Esophagus muscularis mucosa (tissue), 4 donors: ENCODE data around the gene CCDC9B. TPM values are rescaled to one million over a fixed set of nuclear protein-coding genes. Genes with fewer than 3 reads are reported as not detected.

Source experiments
- DNase-seq: peaks from one replicate; pipeline ENCODE4 v3.0.0-alpha.2; 2017; ENCODE audit errors: extremely low spot score
- H3K27ac ChIP-seq, 4 donors: fragments of 200-600 bp; sonication (generic); replicated peaks in 1 of 4; 1 replicate in 3 of 4; 2 replicates in 1 of 4; pipeline ENCODE4 v1.5.1; 2016 to 2019; ENCODE audit warnings: mild to moderate bottlenecking in 1 of 4
- H3K27me3 ChIP-seq, 4 donors: fragments of 200-600 bp; sonication (generic); one replicate each; pipeline versions ENCODE4 v1.5.1 to v1.6.0; 2016 to 2019
- H3K36me3 ChIP-seq, 4 donors: fragments of 200-600 bp; sonication (generic); one replicate each; pipeline ENCODE4 v1.5.1; 2016 to 2019
- H3K4me1 ChIP-seq, 4 donors: fragments of 200-600 bp; sonication (generic); one replicate each; pipeline ENCODE4 v1.5.1; 2016 to 2019
- H3K4me3 ChIP-seq, 4 donors: fragments of 200-600 bp; sonication (generic); 1 replicate in 2 of 4; 2 replicates in 2 of 4; pipeline ENCODE4 v1.5.1; 2016 to 2019; ENCODE audit warnings: mild to moderate bottlenecking in 4 of 4, moderate library complexity in 1 of 4
- H3K9me3 ChIP-seq, 4 donors: fragments of 200-600 bp; sonication (generic); 1 replicate in 3 of 4; 2 replicates in 1 of 4; pipeline ENCODE4 v1.5.1; 2016 to 2019
- EP300 ChIP-seq: sonication (generic); formaldehyde crosslinking; IDR thresholded peaks from one replicate; pipeline ENCODE4 v1.6.1; 2017; ENCODE audit warnings: antibody characterized with exemption
- POLR2A ChIP-seq: fragments of 450-650 bp; IDR thresholded peaks from one replicate; pipeline ENCODE4 v1.6.1; 2017; ENCODE audit warnings: antibody characterized with exemption, moderate library complexity, mild to moderate bottlenecking, low read depth
- POLR2AphosphoS5 ChIP-seq, 2 donors: sonication (generic); formaldehyde crosslinking; IDR thresholded peaks; one replicate each; pipeline ENCODE4 v1.6.1; 2017; ENCODE audit warnings: antibody characterized with exemption in 2 of 2
- WGBS: methylation state at CpG from one replicate; pipeline ENCODE4 v1.1.5; 2018; 5-methylcytosine and 5-hydroxymethylcytosine counted together
- intact Hi-C: fragments of 100-400 bp; cut with DNase I; formaldehyde crosslinking; loops from one replicate; pipeline ENCODE4 v1.15.1; 2023
- total RNA-seq, 4 donors: library from RNA; depleted of rRNA; stranded (reverse); fragments of >200 nt; gene quantifications; one replicate each; pipeline versions ENCODE4 v1.1.0 to v1.2.1, GENCODE V29; 2016
- TF ChIP-seq, protein P1 (sequence below), 3 experiments: fragments of 200-600 bp in 2 of 3; fragments of 450-650 bp in 1 of 3; sonication (generic) in 2 of 3; IDR thresholded peaks; one replicate each; pipeline ENCODE4 v1.5.1; 2017 to 2019; ENCODE audit warnings: antibody characterized with exemption in 3 of 3, mild to moderate bottlenecking in 2 of 3, moderate library complexity in 1 of 3

The CCDC9B gene
- total RNA-seq = 10 to 100 TPM; 22.9 to 82.6 (median 56.3) TPM

DNA sequence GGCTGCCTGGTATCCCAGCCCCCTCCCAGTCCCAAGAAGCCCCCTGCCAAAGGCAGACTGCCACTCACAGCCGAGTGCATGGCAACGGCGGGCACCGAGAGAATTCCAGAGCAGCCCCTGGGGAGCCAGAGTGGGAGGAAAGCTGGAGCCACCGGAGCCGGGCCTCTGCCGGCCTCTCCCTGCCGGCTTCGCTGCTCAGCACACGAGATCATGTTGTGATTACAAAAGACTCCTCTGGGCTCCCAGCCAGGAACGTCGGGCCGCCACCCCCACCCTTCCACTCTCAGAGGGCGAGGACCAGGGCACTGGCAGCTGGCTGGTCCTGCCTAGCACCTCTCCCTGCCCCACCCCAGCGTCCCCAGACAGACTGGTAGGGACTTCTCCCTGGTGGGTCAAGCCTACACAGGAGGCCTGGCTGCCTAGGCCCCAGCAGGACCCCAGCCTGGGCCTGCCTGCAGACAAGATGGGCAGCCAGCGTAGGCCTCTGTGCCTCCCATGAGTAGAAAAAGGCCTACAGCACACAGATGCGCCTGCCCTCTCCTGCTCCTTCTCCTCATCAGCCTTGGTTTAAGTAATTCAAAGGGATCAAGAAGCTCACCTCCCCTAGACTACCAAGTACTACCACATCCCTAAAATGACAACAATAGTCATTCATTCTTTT, at the start of gene CCDC9B:
CCDC9B (minus strand) TSS at position 200 of the 661 bp plus-strand sequence; CDS start at position 80, 120 bp downstream.
- Histone ChIP-seq H3K36me3 (peaks cover 2 to 24% (median 15%) of the 10 kb centered on the region in 4 donors), H3K27ac (peak within 1 kb of the TSS; percentile 96 to 98 (median 98)), H3K9me3 (no peaks in the 10 kb centered on the region), H3K4me1 (peaks cover 86 to 92% (median 91%) of the 10 kb centered on the region in 4 donors), H3K27me3 (no peaks in the 10 kb centered on the region), H3K4me3 (peak within 1 kb of the TSS; percentile 56 to 65 (median 64))
- DNase-seq = peak; percentile 96
- WGBS = 11% methylated on average over 13 of the region's 17 CpGs
- peak; percentile 90 for TF ChIP-seq POLR2A
- TF ChIP-seq EP300 = no peak
- TF ChIP-seq POLR2AphosphoS5 (IDR thresholded peaks at IDR 0.05) = peak; percentile 91 to 97
- TF ChIP-seq, protein P1, sequence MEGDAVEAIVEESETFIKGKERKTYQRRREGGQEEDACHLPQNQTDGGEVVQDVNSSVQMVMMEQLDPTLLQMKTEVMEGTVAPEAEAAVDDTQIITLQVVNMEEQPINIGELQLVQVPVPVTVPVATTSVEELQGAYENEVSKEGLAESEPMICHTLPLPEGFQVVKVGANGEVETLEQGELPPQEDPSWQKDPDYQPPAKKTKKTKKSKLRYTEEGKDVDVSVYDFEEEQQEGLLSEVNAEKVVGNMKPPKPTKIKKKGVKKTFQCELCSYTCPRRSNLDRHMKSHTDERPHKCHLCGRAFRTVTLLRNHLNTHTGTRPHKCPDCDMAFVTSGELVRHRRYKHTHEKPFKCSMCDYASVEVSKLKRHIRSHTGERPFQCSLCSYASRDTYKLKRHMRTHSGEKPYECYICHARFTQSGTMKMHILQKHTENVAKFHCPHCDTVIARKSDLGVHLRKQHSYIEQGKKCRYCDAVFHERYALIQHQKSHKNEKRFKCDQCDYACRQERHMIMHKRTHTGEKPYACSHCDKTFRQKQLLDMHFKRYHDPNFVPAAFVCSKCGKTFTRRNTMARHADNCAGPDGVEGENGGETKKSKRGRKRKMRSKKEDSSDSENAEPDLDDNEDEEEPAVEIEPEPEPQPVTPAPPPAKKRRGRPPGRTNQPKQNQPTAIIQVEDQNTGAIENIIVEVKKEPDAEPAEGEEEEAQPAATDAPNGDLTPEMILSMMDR (IDR thresholded peaks at IDR 0.05) = peak in 1 of 3 experiments; percentile 8
- intact Hi-C loops = no loop called here

DNA sequence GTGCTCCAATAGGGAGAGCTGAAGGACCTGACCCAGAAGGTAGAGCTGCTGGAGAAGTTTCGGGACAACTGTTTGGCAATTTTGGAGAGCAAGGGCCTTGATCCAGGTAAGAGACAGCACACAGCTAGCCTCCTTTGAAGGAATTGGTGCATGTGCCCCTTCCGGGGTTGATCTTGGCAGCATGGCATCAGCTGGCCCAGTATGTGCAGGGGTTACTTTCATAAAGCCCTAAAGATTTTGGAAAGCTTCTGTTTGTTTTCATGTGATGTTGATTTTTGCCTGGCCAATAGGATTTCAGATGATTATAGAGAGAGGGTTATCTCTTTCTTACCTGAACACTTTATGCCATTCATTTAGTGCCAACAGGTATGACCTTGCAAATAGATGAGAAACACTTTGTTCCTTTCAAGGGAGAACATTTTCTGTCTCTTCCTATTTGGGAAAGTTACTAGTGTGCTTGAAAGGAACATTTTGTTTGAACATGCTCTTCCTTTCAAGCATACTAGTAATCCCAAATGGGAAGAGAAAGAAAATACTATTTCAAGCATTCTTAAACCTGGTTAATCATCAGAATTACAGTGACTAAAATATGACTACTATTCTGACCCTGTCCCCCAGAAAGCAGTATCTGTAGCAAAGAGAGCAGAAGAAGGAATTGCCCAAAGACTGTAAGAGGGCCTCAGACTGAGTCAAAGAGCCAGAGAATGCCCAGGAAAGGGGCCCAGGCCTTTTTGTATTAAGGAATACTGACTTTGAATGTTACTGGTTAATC, 49.3 kb upstream of the CCDC9B start:
- Histone ChIP-seq H3K4me3 (no peak overlapping the region), H3K36me3 (peaks cover 16 to 82% (median 71%) of the 10 kb centered on the region in 4 donors), H3K4me1 (no peaks in the 10 kb centered on the region), H3K9me3 (no peaks in the 10 kb centered on the region), H3K27me3 (no peaks in the 10 kb centered on the region), H3K27ac (no peak overlapping the region)
- DNase-seq = no peak
- TF ChIP-seq, protein P1 (IDR thresholded peaks at IDR 0.05) = no peak
- TF ChIP-seq POLR2A = no peak
- TF ChIP-seq EP300 = no peak
- TF ChIP-seq POLR2AphosphoS5 (IDR thresholded peaks at IDR 0.05) = no peak
- whole genome bisulfite sequencing = 95% methylated on average over 2 of the region's 2 CpGs
- intact Hi-C loops = no loop called here

GRCh38 chr15:40388941-40389823, 48.4 kb upstream of the CCDC9B start:
- no peak for DNase-seq
- H3K9me3 ChIP-seq = no peaks in the 10 kb centered on the region
- no peak overlapping the region for H3K27ac ChIP-seq
- H3K4me3 ChIP-seq = no peak overlapping the region
- no peaks in the 10 kb centered on the region for H3K27me3 ChIP-seq
- TF ChIP-seq, protein P1 (IDR thresholded peaks at IDR 0.05) = no peak
- no peak for TF ChIP-seq POLR2A
- no peak for TF ChIP-seq EP300
- TF ChIP-seq POLR2AphosphoS5 (IDR thresholded peaks at IDR 0.05) = no peak
- intact Hi-C loops = no loop called here
- WGBS = 84% methylated on average over 13 of the region's 13 CpGs
- peaks cover 0 to 2% (median under 1%) of the 10 kb centered on the region in 4 donors for H3K4me1 ChIP-seq
- H3K36me3 ChIP-seq = peaks cover 16 to 79% (median 69%) of the 10 kb centered on the region in 4 donors

DNA sequence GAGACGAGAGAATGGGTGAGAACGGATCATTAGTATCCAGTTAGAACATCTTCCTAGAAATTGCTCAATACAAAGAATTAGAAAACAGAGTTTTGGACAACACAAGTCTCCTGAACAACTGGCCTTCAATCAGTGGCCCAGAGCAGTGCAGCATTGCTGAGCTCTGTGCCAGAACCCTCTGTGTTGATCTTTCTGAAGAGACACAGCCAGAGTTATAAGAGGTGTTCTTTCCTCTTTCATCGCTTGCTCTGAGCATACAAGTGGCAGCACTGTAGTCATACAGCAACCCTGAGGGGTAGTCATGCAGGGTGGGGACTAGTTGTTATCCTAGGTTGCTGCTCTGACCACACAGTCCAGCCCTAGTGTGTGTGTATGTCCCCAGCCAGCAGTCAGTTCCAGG, 45.7 kb upstream of the CCDC9B start:
- Histone ChIP-seq H3K4me1 (peaks cover 13 to 20% (median 17%) of the 10 kb centered on the region in 4 donors), H3K27ac (no peak overlapping the region), H3K9me3 (no peaks in the 10 kb centered on the region), H3K36me3 (peaks cover 9 to 54% (median 42%) of the 10 kb centered on the region in 4 donors), H3K4me3 (no peak overlapping the region), H3K27me3 (no peaks in the 10 kb centered on the region)
- DNase-seq = no peak
- TF ChIP-seq, protein P1 (IDR thresholded peaks at IDR 0.05) = no peak
- no peak for TF ChIP-seq POLR2AphosphoS5 (IDR thresholded peaks at IDR 0.05)
- TF ChIP-seq POLR2A = no peak
- no peak for TF ChIP-seq EP300
- 97% methylated on average over 3 of the region's 3 CpGs for WGBS
- intact Hi-C loops = no loop called here
